Adrenal gland (tissue), 12 donors: ENCODE measurements around the gene CCDC187. TPM values are rescaled to one million over a fixed set of nuclear protein-coding genes. Genes with fewer than 3 reads are reported as not detected.

Experiments
- DNase-seq, 7 donors: peaks; one replicate each; pipeline ENCODE4 v3.0.0-alpha.2; 2019 to 2020
- H3K27ac ChIP-seq, 5 donors: fragments of 200-600 bp; sonication (generic) in 4 of 5; 1 replicate in 3 of 5; 2 replicates in 2 of 5; pipeline versions ENCODE4 v1.5.1 to v1.8.0; 2016 to 2020; ENCODE audit warnings: mild to moderate bottlenecking in 1 of 5
- H3K27me3 ChIP-seq: fragments of 200-600 bp; 2 replicates; pipeline ENCODE4 v1.8.0; 2021
- H3K36me3 ChIP-seq, 2 donors: fragments of 200-600 bp; replicated peaks in 1 of 2; 1 replicate in 1 of 2; 2 replicates in 1 of 2; pipeline versions ENCODE4 v1.5.1 to v1.8.0; 2018 to 2022
- H3K4me1 ChIP-seq, 2 donors: fragments of 200-600 bp; replicated peaks in 1 of 2; 1 replicate in 1 of 2; 2 replicates in 1 of 2; pipeline versions ENCODE4 v1.5.1 to v1.8.0; 2018 to 2021
- H3K4me3 ChIP-seq, 4 donors: fragments of 200-600 bp; sonication (generic) in 3 of 4; one replicate each; pipeline ENCODE4 v1.5.1; 2016 to 2018
- H3K9me3 ChIP-seq, 3 donors: fragments of 200-600 bp; sonication (generic) in 1 of 3; replicated peaks in 1 of 3; 1 replicate in 2 of 3; 2 replicates in 1 of 3; pipeline versions ENCODE4 v1.5.1 to v1.8.0; 2016 to 2021
- CTCF ChIP-seq, 6 experiments: fragments of 450-650 bp in 4 of 6; fragments of 200-600 bp in 2 of 6; sonication (generic) in 1 of 6; IDR thresholded peaks; 1 replicate in 5 of 6; 2 replicates in 1 of 6; pipeline versions ENCODE4 v1.5.1 to v1.8.0; 2016 to 2021; ENCODE audit warnings: antibody characterized with exemption in 6 of 6, mild to moderate bottlenecking in 2 of 6, moderate library complexity in 1 of 6
- POLR2A ChIP-seq, 2 donors: fragments of 450-650 bp; IDR thresholded peaks; one replicate each; pipeline ENCODE4 v1.6.1; 2017; ENCODE audit warnings: antibody characterized with exemption in 2 of 2, mild to moderate bottlenecking in 2 of 2, moderate library complexity in 1 of 2
- WGBS, 4 donors: extraction: QIAGEN DNeasy Blood & Tissue Kit in 2 of 4; methylation state at CpG; one replicate each; pipeline versions ENCODE4 v1.1.5 to v1.1.7; 2013 to 2017; 5-methylcytosine and 5-hydroxymethylcytosine counted together
- intact Hi-C, 2 donors: fragments of 100-400 bp; cut with DNase I; formaldehyde crosslinking; loops; one replicate each; pipeline versions ENCODE4 v1.14.1 to v1.15.0; 2022 to 2023
- polyA plus RNA-seq, 3 donors: library from polyadenylated mRNA; stranded (reverse); fragments of 200-250 nt in 2 of 3; fragments of 350-450 nt in 1 of 3; fragmentation: Illumina TruSeq in 1 of 3; extraction: RNeasy Lipid Tissue Mini Kit (QIAGEN cat#74804) in 1 of 3; gene quantifications; one replicate each; pipeline ENCODE4 v1.2.3, GENCODE V29; 2013 to 2014
- total RNA-seq, 9 donors: library from RNA; depleted of rRNA in 4 of 9; stranded (reverse); fragments of >200 nt in 4 of 9; fragments of 120-200 nt in 1 of 9; fragmentation: NEBNext Ultra II Directional in 1 of 9; extraction: Animal tissue kit (Norgen Biotek cat#: 25700) in 1 of 9; gene quantifications; one replicate each; pipeline versions ENCODE4 v1.1.0 to v1.2.4, GENCODE V29; 2013 to 2023
- donor health status: healthy with polysubstance abuse.
- donor health status: Bipolar disorder and iron deficiency.
- donor health status: DM: yes; HTN: yes; CAD: no.
- donor health status: DM: no; HTN: no; CAD: no.
- donor health status: DM: no; HTN: no; CAD: no.
- donor health status: DM: yes; HTN: yes; CAD: no.

CCDC187 gene
- total and polyA plus RNA-seq, 12 donors, result under 0.01 to 0.44 (median 0.08) TPM; not detected in 1

DNA sequence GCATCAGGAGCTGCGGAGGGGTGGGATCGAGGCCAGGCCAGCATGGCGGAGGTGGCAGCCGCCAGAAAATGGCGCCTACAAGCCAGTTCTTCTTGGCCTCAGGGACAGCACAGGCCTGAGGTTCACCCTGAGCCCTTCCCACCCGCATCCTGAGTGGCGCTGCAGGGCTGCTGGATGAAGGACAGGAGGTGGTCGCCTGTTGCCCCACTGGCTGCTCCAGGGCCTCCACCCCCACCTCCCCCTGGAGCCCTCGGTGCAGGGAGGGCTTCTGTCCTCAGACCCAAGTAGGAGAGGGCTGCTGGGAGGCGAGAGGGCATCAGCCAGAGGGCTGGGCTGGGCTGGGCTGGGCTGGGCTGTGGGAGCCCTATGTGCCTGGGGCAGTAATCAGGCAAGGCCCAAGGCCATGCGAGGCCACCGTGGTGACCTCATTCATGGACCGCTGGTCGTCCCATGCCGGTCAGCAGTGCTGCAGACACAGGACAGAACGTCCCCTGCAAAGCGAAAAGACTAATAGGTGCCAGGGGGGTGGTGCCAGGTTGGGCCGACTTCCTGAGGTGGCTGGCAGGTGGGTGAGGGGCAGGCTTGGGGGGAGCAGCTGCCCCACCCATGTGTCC, 37.3 kb upstream of the CCDC187 start:
- DNase-seq, result peak in 6 of 7 donors; percentile 74 to 93 (median 80)
- WGBS, 4 donors, result 69 to 79% (median 73%) methylated on average over 8 to 18 of the region's 18 CpGs
- Histone ChIP-seq H3K4me3 (no peak overlapping the region), H3K4me1 (peaks cover 16 to 41% of the 10 kb centered on the region in 2 donors), H3K9me3 (no peaks in the 10 kb centered on the region), H3K36me3 (peaks cover 0 to 6% of the 10 kb centered on the region in 2 donors), H3K27ac (peak overlapping the region in 4 of 5 donors; percentile 42 to 81 (median 54)), H3K27me3 (no peaks in the 10 kb centered on the region)
- TF ChIP-seq CTCF (IDR thresholded peaks at IDR 0.05), result no peak
- TF ChIP-seq POLR2A (IDR thresholded peaks at IDR 0.05), result no peak
- intact Hi-C loops, result no loop called here

- DNase-seq, result no peak
- Histone ChIP-seq H3K4me3 (no peak overlapping the region), H3K4me1 (peaks cover 16 to 36% of the 10 kb centered on the region in 2 donors), H3K27me3 (no peaks in the 10 kb centered on the region), H3K9me3 (no peaks in the 10 kb centered on the region), H3K36me3 (peaks cover 0 to 6% of the 10 kb centered on the region in 2 donors), H3K27ac (peak overlapping the region in 2 of 5 donors; percentile 47 to 81)
- intact Hi-C loops, result no loop called here
- TF ChIP-seq POLR2A (IDR thresholded peaks at IDR 0.05) (no peak), CTCF (IDR thresholded peaks at IDR 0.05) (no peak)
- WGBS, 4 donors, result 88 to 94% (median 91%) methylated on average over 8 to 28 of the region's 28 CpGs
Measured at GRCh38 chr9:136340356-136341041, 36.6 kb upstream of the CCDC187 start.

GRCh38 chr9:136339958-136340310, 36.0 kb upstream of the CCDC187 start:
- Histone ChIP-seq H3K4me3 (no peak overlapping the region), H3K36me3 (peaks cover 0 to 6% of the 10 kb centered on the region in 2 donors), H3K27ac (no peak overlapping the region), H3K4me1 (peaks cover 16 to 31% of the 10 kb centered on the region in 2 donors), H3K9me3 (no peaks in the 10 kb centered on the region), H3K27me3 (no peaks in the 10 kb centered on the region)
- 88 to 94% (median 92%) methylated on average over 10 to 12 of the region's 12 CpGs; no CpG with 5 or more reads in 1 of the 4 donors for WGBS, 4 donors
- no peak for DNase-seq
- TF ChIP-seq CTCF (IDR thresholded peaks at IDR 0.05) (no peak), POLR2A (IDR thresholded peaks at IDR 0.05) (no peak)
- intact Hi-C loops, result loop anchor here (5.0 kb wide), 1 partner anchor 62 kb away; the partner anchor contains the start of gene SNAPC4 (in 2 of the 2)

- peak; percentile 72 to 87 (median 81) for DNase-seq
- H3K9me3 ChIP-seq, result no peaks in the 10 kb centered on the region
- WGBS, 4 donors, result 46 to 77% (median 71%) methylated on average over 14 to 32 of the region's 32 CpGs
- intact Hi-C loops, result loop anchor here (5.0 kb wide), 1 partner anchor 63 kb away; the partner anchor contains the start of gene SNAPC4 (in 2 of the 2)
- H3K27me3 ChIP-seq, result no peaks in the 10 kb centered on the region
- TF ChIP-seq POLR2A (IDR thresholded peaks at IDR 0.05) (no peak), CTCF (IDR thresholded peaks at IDR 0.05) (peak; percentile 84 to 96 (median 88))
- no peak overlapping the region for H3K27ac ChIP-seq
- H3K4me1 ChIP-seq, result peaks cover 16 to 28% of the 10 kb centered on the region in 2 donors
- no peak overlapping the region for H3K4me3 ChIP-seq
- H3K36me3 ChIP-seq, result peaks cover 0 to 6% of the 10 kb centered on the region in 2 donors
Measured at GRCh38 chr9:136339173-136339957, 35.5 kb upstream of the CCDC187 start.
